SKM-1 (cell line): Measurements from ENCODE around the gene ARHGEF17.

Experiments used
- DNase-seq: peaks from one replicate; lab custom pipeline; 2025; ENCODE audit not compliant: unreplicated experiment; lab: John Stamatoyannopoulos, UW

ARHGEF17 gene

GRCh38 chr11:73401924-73402833 is 94.1 kb downstream of the ARHGEF17 start:
- no peak for DNase-seq

GRCh38 chr11:73402834-73403185 is 94.7 kb downstream of the ARHGEF17 start:
- no peak for DNase-seq

- no peak for DNase-seq
Measured at GRCh38 chr11:73403541-73403940, 95.5 kb downstream of the ARHGEF17 start.

GRCh38 chr11:73404048-73404447 is 96.0 kb downstream of the ARHGEF17 start:
- peak; percentile 76 for DNase-seq

GRCh38 chr11:73404506-73405145 is 96.5 kb downstream of the ARHGEF17 start:
- no peak for DNase-seq

- no peak for DNase-seq
Measured at GRCh38 chr11:73405146-73405510, 97.1 kb downstream of the ARHGEF17 start.

GRCh38 chr11:73406131-73406530 is 98.1 kb downstream of the ARHGEF17 start:
- DNase-seq = no peak

- no peak for DNase-seq
Measured at GRCh38 chr11:73406619-73407018, 98.5 kb downstream of the ARHGEF17 start.

GRCh38 chr11:73409431-73409830 is 101.4 kb downstream of the ARHGEF17 start:
- DNase-seq = no peak

- DNase-seq = no peak
Measured at GRCh38 chr11:73410627-73411026, 102.6 kb downstream of the ARHGEF17 start.

- DNase-seq = no peak
Measured at GRCh38 chr11:73411031-73411430, 103.0 kb downstream of the ARHGEF17 start.

- no peak for DNase-seq
Measured at GRCh38 chr11:73412308-73412707, 104.2 kb downstream of the ARHGEF17 start.

- peak; percentile 6 for DNase-seq
Measured at GRCh38 chr11:73413256-73413655, 105.2 kb downstream of the ARHGEF17 start.

- DNase-seq = peak; percentile 62
Measured at GRCh38 chr11:73414977-73415651, 107.0 kb downstream of the ARHGEF17 start.

- no peak for DNase-seq
Measured at GRCh38 chr11:73415854-73416615, 108.0 kb downstream of the ARHGEF17 start.

- no peak for DNase-seq
Measured at GRCh38 chr11:73416786-73417185, 108.7 kb downstream of the ARHGEF17 start.
